Nephron progenitor cell (in vitro differentiated cells): ENCODE data around the gene BRPF1.
A peak's percentile ranks its signal among the peaks of the same experiment; 100 is the strongest.

Source experiments
- DNase-seq: peaks from one replicate; pipeline ENCODE4 v3.0.0; 2021
- H3K27ac Mint-ChIP-seq: 2 replicates; pipeline ENCODE4 v1.8.0; 2021; ENCODE audit warnings: mild to moderate bottlenecking, moderate library complexity, mixed read lengths
- H3K27me3 Mint-ChIP-seq: 2 replicates; pipeline ENCODE4 v1.8.0; 2021; ENCODE audit warnings: mild to moderate bottlenecking, low read depth, mixed read lengths; ENCODE audit not compliant: poor library complexity
- H3K36me3 Mint-ChIP-seq: 2 replicates; pipeline ENCODE4 v1.8.0; 2021; ENCODE audit warnings: low read depth, mixed read lengths
- H3K4me1 Mint-ChIP-seq: 2 replicates; pipeline ENCODE4 v1.8.0; 2021; ENCODE audit warnings: mixed read lengths
- H3K4me3 Mint-ChIP-seq: 2 replicates; pipeline ENCODE4 v1.8.0; 2021; ENCODE audit warnings: mild to moderate bottlenecking, moderate library complexity, mixed read lengths
- H3K9me3 Mint-ChIP-seq: 2 replicates; pipeline ENCODE4 v1.8.0; 2021; ENCODE audit warnings: mild to moderate bottlenecking, moderate library complexity, mixed read lengths
- CTCF ChIP-seq: fragments of 200-600 bp; sonication (generic); IDR thresholded peaks from 2 replicates; pipeline ENCODE4 v1.5.0; 2021; ENCODE audit warnings: antibody characterized with exemption

BRPF1 gene

DNA sequence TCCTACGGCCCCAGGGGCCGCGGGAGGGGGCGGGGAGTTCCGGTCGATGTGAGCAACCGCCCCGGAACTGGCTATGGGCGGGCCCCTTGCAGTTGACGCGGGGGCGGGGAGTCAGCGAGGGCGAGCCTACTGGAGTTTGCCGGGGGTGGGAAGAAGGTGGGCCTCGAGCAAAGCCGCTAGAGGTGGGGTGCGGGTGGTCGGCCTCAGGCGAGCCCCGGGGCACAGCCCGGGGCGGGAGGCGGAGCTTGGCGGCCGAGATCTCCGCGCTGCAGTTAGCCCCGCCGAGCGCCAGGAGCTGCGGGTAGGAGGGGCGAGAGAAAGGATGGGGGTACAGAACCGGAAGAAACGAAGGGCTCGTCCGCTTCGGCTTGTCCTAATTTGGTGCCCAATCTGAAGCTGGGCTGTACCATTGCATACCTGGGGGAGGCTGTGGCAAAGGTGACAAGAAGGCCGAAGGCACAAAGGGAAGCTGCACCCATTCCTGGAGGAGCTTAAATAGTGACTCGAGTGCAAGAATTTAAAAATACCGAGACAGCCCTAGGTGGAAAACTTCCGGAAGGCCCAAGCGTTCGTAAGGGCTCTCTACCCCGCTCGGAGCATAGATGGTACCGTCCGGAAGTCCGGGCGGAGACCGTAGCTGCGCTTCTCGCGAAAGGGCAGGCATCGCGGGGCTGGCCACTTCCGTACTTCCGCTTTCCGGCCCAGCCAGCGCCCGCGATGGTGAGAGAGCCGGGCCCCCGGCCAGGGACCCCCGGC is 61.0 kb downstream of the BRPF1 start, which contains the start of the genes ARPC4 and TADA3:
TSS of gene ARPC4 (plus strand) at position 678 of the 756 bp plus-strand sequence. CDS start at position 718, 40 bp downstream.
TSS of gene TADA3 (minus strand) at position 69 of the 756 bp plus-strand sequence. CDS start 1,007 bp downstream, outside the sequence.
- Mint-ChIP-seq H3K4me1 (peaks cover 26% of the 10 kb centered on the region), H3K4me3 (peak within 1 kb of the TSS; percentile 98), H3K27me3 (no peaks in the 10 kb centered on the region), H3K36me3 (peaks cover 44% of the 10 kb centered on the region), H3K9me3 (no peaks in the 10 kb centered on the region), H3K27ac (peak within 1 kb of the TSS; percentile 100)
- peak; percentile 90 for DNase-seq
- no peak for TF ChIP-seq CTCF

- H3K36me3 Mint-ChIP-seq: peaks cover 46% of the 10 kb centered on the region
- no peak for DNase-seq
Measured at GRCh38 chr3:9793161-9793781, 61.7 kb downstream of the BRPF1 start.

DNA sequence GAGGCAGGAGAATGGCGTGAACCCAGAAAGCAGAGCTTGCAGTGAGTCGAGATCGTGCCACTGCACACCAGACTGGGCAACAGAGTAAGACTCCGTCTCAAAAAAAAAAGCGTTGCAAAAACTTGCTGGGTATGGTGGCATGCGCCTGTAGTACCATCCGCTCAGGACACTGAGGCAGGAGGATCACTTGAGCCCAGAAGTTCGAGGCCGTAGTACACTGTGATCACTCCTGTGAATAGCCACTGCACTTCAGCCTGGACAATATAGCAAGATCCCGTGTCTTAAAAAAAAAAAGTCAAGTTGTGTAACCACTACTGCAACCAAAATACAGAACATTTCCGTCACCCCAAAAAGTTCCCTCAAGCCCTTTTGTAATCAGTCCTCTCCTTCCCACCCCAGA is 62.9 kb downstream of the BRPF1 start:
- peaks cover 41% of the 10 kb centered on the region for H3K36me3 Mint-ChIP-seq
- H3K27me3 Mint-ChIP-seq: no peaks in the 10 kb centered on the region
- H3K4me1 Mint-ChIP-seq: peaks cover 26% of the 10 kb centered on the region
- no peak for TF ChIP-seq CTCF
- no peak for DNase-seq
- peak overlapping the region; percentile 98 for H3K4me3 Mint-ChIP-seq
- H3K9me3 Mint-ChIP-seq: no peaks in the 10 kb centered on the region
- peak overlapping the region; percentile 3 for H3K27ac Mint-ChIP-seq

More at GRCh38 chr3:9793161-9793781, 61.7 kb downstream of the BRPF1 start:
- peak overlapping the region; percentile 100 for H3K27ac Mint-ChIP-seq
- H3K4me3 Mint-ChIP-seq: peak overlapping the region; percentile 98
- TF ChIP-seq CTCF: no peak
- no peaks in the 10 kb centered on the region for H3K27me3 Mint-ChIP-seq
- peaks cover 26% of the 10 kb centered on the region for H3K4me1 Mint-ChIP-seq
- H3K9me3 Mint-ChIP-seq: no peaks in the 10 kb centered on the region

DNA sequence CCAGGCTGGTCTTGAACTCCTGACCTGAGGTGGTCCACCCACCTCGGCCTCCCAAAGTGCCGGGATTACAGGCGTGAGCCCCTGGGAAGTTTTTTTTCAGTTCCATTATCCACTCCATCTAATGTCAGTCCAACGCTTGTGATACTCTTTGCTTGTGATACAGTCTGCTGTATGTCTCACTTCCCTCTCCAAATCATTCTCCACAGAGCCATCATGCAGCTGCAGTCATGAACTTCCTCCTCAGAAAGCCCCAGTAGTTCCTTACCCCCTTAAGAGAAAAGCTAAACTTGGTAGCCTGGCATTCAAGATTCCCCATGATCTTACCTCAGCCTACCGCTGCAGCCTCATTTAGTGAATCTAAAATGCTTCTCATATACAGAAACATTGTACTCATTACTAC is 63.7 kb downstream of the BRPF1 start:
- TF ChIP-seq CTCF: no peak
- H3K9me3 Mint-ChIP-seq: no peaks in the 10 kb centered on the region
- DNase-seq: no peak
- peak overlapping the region; percentile 72 for H3K4me3 Mint-ChIP-seq
- peaks cover 41% of the 10 kb centered on the region for H3K36me3 Mint-ChIP-seq
- H3K4me1 Mint-ChIP-seq: peaks cover 26% of the 10 kb centered on the region
- H3K27ac Mint-ChIP-seq: peak overlapping the region; percentile 89
- H3K27me3 Mint-ChIP-seq: no peaks in the 10 kb centered on the region

DNA sequence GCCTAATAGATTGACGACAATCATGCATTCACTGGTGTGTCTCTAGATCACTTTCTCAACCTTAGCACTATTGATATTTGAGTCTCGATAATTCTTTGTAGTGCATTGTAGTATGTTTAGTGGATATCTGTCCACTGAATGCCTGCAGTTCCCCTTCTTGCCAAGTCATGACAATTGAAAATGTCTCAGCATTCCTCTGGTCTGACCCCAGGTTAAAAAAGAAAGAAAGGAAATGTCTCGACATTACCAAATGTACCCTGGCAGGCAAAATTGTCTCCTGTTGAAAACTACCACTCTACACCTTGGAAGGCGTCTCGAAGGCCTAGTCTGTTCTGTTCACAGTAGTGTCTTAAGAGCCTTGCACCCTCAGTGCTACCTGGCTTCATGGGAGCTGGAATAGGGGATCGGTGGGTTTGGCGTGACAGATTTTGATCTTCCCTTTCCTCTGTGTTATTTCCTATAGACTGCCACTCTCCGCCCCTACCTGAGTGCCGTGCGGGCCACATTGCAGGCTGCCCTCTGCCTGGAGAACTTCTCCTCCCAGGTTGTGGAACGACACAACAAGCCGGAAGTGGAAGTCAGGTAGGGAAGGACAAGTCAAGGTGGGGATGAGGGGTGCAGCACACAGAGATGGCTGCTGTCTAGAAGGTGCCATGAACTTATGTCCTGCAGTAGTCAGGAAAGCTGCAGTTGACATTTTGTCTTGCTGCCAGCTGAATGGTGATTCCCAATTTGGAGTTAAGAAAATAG is 65.8 kb downstream of the BRPF1 start:
- DNase-seq: no peak
- H3K36me3 Mint-ChIP-seq: peaks cover 50% of the 10 kb centered on the region
- H3K9me3 Mint-ChIP-seq: no peaks in the 10 kb centered on the region
- H3K4me1 Mint-ChIP-seq: peaks cover 18% of the 10 kb centered on the region
- no peak overlapping the region for H3K4me3 Mint-ChIP-seq
- TF ChIP-seq CTCF: no peak
- no peak overlapping the region for H3K27ac Mint-ChIP-seq
- no peaks in the 10 kb centered on the region for H3K27me3 Mint-ChIP-seq
